Activated T-cell treated with anti-CD3 and anti-CD28 coated beads, Interleukin-2, amount 50 U/mL, for 48 hours (primary cell): ENCODE measurements around the gene FHAD1.
A peak's percentile ranks its signal among the peaks of the same experiment; 100 is the strongest.
"Not testable (repeated sequence)": the region's sequence is repeated elsewhere in the genome, so short reads cannot be mapped to it uniquely, and the experiment has no call there.

Experiments
- DNase-seq, 2 experiments: peaks; one replicate each; pipeline ENCODE4 v3.0.0-alpha.2; 2020

FHAD1 gene

DNA sequence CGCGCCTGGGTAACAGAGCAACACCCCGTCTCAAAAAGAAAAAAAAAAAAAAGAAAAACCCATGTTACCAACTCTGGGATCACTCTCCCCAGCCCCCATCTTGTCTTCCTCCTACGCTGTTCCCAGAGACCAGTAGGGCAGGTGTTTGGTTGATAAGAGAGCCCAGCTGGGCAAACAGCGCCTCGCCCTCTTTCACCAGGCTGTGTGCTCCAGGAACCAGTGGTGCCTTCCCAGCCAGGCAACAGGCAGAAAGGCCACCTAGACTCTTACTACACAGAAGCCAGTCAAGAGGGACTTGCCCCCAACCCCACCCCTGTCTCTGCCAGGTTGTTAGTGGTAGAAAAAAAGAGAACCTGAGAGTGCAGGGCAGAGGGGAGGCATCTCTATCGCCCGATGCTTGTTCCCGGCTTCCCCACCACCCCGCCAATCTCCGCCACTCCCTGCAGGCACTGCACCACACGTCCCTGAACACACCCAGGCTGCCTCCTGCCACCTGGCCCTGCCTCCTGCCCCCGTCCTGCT, 177.2 kb downstream of the FHAD1 start:
- no peak for DNase-seq

DNA sequence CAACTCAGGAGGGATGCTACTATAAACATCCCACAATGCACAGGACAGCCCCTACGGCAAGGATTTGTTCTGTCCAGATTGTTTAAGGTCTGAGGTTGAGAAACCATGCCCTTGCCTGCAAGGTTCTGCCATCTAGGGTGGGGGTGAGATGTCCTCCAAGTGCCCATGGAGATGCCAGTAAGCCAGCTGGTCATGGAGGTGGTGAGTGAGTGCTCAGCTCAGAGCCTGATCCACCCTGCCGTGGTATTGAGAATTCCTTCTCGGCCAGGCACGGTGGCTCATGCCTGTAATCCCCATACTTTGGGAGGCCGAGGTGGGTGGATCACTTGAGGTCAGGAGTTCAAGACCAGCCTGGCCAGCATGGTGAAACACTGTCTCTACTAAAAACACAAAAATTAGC, 178.0 kb downstream of the FHAD1 start:
- DNase-seq: no peak

DNA sequence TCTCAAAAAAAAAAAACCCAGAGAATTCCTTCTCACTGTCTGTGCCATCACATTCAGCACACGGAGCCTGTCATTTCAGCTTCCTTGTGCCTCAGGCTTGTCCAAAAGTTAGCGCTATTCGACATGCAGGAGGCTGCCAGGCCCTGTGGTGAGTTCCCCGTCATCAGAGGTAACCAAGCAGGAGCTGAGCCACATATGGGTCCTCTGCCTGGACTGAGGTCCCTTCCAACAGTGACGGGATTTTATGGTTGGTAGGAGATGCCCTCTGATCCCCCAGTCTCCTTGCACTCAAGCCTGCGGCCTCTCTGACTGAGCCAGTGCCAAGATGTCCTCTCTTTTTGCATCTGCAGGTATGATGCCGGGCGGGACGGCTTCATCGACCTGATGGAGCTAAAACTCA, 178.5 kb downstream of the FHAD1 start:
- DNase-seq: no peak

DNA sequence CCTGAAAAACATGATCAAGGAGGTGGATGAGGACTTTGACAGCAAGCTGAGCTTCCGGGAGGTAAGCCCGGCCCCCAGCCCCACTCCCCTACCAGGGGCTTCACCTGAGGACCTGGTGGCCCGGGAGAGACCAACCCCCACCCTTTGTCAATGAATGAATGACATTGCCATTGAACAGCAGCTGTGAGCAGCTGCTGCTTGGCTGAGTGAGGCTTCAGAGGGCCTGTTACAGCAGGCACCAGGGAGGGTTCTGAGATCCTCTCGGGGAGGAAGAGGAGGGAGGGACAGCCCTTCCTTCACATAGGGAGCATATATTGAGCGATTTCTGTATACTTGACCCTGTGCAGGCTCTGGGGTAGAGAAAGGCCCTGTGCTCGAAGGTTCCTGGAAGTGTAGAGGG, 178.9 kb downstream of the FHAD1 start:
- no peak for DNase-seq

DNA sequence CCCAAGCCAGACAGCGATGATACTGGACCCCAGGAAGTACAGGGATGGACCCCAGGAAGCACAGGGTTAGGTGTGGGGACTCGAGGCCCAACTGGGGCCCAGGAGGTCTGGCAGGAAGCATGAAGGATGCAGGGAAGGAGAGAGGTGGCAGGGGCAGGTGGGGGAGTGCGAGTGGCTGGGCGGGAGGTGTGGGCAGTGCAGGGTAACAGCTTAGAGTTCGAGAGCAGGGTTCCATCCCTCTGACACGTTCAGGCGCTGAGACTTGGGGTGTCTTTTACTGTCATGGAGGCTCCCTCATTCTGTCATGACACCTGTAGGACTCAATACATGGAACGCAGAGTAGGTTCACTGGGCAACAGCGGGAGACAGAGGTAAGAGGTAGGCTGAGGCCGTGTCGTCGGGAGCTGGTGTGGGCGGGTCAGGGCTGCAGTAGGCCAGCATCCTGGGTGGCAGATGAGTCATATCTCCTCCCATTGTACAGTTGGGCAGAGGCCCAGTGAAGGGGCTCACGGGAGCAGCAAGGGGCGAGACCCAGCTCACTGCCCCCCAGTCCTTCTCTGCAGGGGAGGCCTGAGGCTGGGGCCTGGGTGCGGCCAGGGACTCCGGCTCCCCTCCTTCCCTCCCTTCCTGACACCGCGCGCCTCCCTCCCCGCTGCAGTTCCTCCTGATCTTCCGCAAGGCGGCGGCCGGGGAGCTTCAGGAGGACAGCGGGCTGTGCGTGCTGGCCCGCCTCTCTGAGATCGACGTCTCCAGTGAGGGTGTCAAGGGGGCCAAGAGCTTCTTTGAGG, 179.7 kb downstream of the FHAD1 start:
- DNase-seq: no peak

DNA sequence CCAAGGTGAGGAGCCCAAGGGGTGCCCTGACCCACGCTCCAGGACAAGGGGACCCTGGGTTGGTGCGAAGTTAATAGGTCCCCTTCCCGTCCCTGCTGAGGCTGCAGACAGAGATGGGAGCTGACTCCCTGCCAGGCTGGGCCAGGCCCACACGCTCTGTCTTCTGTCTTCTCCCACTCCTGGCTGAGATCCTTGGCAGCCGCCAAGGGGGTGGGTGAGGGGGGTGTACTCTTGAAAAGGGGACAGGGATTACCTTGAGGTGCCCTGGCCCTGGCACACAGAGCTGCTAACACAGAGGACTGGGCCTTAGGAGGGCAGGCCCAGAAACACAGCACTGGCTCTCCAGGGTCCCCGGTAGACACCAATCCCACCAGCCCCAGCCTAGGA, 180.2 kb downstream of the FHAD1 start:
- DNase-seq: no peak

DNA sequence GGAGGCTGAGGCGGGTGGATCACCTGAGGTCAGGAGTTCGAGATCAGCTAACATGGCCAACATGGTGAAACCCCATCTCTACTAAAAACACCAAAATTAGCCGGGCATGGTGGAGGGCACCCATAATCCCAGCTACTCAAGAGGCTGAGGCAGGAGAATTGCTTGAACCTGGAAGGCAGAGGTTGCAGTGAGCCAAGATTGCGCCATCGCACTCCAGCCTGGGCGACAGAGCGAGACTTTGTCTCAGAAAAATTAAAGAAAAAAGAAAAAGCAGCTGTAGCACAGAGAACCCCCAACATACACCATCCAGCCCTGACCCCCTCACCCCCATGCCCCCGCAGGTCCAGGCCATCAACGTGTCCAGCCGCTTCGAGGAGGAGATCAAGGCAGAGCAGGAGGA, 181.2 kb downstream of the FHAD1 start:
- DNase-seq: not testable (repeated sequence)

DNA sequence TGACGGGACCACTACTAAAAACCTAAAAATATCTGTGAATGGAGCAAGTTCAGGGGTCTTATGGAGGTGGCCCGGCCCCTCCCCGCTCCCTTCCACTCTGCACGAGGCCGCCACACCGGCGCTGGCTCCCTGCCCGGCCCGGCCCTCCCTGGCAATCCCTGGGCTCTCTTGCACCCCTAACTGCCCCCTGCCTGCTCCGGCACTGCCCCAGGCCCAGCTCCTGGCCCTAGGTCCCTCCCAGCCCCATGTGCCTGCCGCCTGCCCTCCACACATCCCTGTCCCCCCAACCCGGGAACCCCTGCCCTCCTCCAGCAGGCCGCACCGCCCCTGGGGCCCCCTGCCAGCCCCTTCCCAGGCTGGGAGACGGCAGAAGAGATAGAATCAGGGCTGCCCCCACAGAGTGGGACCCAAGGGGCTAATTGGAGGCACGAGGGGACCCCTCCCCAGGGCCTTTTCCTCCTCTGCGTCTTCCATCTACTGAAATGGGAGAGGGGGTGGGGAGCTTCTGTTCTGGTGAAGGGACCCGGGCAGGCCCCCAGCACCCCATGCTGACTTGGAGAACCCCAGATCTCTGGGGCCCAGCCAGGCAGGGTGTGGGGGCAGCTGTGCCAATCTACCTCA, 181.9 kb downstream of the FHAD1 start:
- DNase-seq: no peak

DNA sequence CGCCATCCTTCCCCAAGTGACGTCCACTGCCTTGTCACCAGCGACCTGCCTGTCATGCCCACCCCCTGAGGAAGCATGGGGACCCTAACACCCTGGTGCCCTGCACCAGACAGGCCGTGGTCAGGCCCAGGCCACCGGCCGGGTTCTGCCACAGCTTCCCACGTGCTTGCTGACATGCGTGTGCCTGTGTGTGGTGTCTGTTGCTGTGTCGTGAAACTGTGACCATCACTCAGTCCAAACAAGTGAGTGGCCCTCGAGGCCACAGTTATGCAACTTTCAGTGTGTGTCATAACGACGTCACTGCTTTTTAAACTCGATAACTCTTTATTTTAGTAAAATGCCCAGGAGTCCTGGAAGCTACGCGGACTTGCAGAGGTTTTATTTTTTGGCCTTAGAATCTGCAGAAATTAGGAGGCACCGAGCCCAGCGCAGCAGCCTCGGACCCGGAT, 182.7 kb downstream of the FHAD1 start:
- no peak for DNase-seq

DNA sequence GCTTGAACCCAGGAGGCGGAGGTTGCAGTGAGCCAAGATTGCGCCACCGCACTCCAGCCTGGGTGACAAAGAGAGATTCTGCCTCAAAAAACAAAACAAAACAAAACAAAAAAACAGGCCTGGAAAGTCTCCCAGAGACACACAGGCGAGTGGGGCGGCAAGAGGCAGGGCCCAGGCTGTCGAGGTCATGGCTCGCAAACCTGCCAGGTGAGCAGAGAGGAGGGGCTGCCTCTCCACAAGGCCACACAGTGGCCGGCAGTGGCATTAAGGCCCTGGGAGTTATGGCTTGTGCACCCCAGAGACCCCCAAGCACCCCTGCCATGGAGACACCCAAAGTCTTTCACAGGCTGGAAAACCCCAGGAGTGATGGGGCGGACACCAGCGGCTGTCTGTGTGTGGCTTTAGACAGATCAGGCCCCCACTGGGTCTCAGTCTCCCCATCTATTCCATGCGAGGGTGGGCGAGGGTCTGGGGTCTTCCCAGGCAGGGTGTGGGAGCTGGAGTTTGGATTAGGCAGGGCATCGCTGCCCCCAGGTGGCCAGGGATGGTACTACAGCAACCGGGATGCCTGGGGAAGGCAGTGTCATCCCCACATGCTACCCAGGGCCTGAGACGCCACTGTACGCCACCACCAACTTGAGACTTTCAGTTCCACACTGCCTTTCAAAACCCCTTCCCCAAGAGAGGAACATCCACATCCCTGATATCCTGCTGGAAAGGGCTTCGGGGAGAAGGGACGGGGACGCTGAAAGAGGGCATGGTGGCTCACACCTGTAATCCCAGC, 184.0 kb downstream of the FHAD1 start:
- peak; percentile 84 to 86 for DNase-seq

DNA sequence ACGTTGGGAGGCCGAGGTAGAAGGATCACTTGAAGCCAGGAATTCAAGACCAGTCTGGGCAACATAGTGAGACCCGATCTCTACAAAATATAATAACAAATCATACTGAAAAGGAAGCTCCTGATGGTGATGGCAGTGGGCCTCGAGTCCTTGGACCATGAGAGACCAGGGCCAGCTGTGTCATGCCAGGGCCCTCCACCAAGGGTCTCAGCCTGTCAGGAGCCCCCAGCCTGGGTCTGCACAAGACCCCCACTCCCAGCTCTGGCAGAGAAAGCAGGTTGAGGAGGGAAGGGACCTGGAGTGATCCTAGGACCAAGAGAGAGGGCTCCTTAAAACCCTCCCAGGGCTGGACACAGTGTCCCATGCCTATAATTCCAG, 184.5 kb downstream of the FHAD1 start:
- DNase-seq: no peak

DNA sequence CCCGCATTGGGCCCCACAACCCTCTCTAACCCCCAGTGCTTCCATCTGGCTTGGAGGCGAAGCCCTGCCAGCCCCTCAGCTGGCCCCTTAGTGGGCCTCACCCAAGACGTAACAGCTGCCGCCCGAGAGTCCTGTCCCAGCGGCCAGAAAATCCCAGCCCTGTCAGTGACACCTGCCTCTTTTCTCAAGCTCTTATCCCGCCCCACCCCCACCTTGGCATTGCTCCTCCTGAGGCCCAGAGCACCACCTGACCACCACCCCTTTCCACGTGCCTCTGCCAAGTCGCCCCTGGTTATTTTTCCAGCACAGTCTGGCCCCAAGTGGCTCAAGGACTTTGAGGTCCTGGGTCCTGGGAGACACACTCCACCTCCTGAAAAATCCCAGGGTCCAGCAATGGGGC, 185.3 kb downstream of the FHAD1 start:
- no peak for DNase-seq

DNA sequence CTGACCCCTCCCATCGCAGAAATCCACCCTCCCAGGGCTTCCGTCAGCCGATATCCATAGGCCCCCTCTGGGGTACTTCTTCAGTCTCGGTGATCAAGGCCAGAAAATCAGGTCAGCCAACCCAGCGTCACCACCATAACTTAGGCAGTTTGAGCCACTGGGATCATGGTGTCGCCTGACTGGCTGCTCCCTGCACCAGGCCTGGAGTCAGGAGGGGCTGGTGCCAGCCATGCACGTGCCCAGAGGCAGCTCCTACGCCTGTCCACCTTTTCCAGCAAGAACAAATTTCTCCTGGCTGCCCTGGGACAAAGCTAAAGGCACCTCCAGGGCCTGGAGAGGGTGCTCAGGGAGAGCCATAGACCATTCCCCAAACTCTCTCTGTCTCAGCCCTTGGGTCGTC, 186.4 kb downstream of the FHAD1 start:
- no peak for DNase-seq

DNA sequence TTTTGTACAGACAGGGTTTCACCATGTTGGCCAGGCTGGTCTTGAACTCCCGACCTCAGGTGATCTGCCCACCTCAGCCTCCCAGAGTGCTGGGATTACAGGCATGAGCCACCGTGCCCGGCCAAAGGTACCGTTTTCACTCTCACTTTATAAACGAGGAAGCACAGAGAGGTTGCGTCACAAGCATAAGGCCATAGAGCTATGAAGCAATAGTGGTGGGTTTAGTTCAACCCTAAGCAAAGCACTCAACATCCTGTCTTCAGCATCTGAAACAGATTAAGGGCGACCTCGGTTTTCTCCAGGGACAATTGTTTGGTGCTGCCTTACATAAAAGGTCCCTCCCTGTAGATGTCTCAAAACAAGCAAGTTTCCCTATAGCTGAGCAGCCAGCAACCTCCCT, 187.7 kb downstream of the FHAD1 start:
- not testable (repeated sequence) for DNase-seq

DNA sequence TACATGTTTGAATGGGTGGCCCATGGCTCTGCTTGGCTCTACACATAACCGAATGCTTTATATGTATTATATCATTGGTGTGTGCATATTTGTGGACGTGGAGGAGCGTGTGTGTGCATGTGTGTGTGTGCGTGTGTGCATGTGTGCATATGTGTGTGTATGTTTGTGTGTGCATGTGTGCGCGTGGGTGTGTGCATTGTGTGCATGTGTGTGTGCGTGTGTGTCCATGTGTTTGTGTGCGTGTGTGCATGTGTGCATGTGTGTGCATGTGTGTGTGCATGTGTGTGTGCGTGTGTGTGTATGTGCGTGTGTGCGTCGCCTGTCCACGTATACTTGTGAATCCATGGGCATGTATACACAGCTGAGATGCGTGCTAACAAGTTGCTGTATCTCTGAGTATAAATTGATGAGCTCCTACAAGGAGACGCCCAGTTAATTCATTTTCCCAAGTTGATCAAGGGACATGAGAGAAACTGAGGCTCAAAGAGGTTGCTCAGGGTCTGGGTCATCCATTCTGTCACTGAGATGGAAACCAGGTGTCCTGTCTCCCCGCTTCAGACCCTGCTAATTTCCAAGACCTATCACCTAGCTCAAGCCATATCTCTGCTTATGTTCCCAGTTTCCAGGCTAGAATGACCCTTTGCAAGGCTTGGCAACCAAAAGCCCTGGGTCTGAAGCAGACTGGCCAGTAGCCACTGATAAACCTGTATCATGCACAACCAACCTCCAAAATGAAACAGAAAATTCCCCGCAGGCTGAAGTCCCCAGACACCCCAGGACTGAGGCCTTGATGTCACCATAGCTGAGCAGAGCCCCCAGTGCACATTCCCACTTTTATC, 188.4 kb downstream of the FHAD1 start:
- DNase-seq: no peak

DNA sequence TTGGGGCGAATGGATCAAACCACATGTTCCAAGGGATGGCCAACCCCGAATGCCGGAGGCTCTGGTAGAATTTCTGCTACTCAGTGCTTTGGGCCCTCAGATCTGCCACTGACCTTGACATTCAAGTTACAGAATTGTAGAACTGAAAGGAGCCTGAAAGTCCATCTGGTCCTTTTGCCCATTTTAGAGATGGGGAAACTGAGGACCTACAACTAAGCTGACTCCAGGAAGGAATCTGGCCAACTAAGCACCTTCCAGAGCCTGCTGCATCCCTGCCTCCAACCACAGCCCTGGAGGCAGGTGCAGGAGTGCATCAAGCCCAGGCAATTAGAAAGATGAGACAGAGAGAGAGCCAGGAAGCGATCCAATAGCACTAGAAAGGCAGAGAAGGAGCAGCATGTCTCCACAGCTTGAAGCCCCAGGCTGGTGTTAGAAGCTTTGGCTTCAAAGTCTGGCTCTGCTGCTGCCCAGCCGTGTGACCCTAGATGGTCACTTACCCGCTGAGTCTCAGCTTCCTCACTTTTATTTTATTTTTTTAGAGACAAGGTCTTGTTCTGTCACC, 189.9 kb downstream of the FHAD1 start:
- DNase-seq: no peak

DNA sequence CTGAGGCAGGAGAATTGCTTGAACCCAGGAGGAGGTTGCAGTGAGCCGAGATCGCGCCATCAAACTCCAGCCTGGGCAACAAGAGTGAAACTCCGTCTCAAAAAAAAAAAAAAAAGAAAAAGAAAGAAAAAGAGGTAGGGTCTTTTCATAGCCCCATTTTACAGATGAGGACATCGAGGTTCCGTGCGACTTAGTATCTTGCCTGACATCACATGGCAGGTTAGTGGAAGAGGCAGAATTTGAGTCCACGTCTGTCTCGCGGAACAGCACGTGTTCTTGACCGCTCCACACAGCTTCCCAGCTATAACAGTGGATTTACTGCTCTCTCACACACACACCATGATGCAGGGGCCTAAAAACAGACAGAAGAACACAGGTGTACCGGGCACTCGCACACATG, 192.3 kb downstream of the FHAD1 start:
- no peak for DNase-seq

DNA sequence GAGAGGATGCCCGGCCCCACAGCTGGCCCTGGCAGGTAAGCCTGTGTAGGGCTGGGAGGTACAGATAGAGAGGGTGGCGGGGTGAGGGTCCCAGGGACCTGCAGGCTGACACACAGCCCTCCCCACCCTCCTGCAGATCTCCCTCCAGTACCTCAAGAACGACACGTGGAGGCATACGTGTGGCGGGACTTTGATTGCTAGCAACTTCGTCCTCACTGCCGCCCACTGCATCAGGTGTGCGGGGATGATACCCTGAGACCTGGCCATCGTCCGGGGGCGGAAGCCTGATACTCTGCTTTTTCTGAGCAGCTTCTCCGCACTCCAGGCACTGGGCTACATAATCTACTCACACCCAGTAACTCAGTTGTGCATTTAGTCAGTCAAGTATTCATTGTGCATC, 193.3 kb downstream of the FHAD1 start:
- no peak for DNase-seq

DNA sequence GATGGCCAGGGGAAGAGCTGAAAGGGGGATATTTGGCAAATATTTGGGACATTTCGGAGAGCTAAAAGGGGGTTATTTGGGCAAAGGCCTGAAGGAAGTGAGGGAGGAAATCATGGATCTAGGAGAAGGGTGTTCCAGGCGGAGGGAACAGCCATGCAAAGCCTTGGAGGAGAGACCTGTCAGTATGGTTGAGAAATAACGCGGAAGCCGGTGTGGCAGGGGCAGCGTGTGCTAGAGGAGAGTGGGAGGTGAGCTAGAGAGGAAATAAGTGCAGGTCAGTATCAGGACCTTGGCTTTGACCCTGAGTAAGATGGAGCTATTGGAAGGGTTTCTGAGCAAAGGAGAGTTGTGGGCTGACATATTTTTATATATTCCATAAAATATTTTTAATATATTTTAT, 194.2 kb downstream of the FHAD1 start:
- no peak for DNase-seq

DNA sequence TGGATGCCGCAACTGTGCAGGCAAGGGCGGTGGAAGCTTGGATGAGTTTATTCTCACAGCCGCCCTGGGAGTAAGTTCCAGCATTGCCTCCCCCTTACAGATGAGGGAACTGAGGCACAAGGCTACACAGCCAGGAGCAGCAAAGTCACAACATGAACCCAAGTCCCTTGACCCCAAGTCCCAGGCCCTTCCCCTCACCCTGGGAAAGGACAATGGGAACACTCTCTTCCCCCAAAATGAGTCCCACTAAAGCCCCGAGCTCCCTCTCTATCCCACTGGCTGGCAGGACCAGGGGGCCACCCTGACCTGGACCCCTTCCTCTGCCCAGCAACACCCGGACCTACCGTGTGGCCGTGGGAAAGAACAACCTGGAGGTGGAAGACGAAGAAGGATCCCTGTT, 195.1 kb downstream of the FHAD1 start:
- no peak for DNase-seq

DNA sequence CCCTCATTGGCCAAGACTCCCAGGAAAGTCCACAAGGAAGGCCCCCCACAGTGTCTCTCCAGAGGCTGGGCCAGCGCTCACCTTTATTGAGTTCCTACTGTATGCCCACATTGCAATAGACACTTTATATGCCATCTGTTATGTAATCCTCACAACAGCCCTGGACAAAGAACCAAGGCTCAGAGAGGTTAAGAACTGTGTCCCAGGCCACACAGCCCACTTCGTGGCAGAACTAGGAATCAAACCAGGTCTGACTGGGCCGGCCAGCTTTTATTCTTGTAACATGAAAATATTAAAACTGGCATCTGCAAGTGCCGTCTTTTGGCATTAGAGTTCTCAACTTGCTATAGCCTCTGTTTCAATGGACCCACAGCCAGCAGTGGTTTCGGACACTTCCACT, 195.7 kb downstream of the FHAD1 start:
- no peak for DNase-seq

DNA sequence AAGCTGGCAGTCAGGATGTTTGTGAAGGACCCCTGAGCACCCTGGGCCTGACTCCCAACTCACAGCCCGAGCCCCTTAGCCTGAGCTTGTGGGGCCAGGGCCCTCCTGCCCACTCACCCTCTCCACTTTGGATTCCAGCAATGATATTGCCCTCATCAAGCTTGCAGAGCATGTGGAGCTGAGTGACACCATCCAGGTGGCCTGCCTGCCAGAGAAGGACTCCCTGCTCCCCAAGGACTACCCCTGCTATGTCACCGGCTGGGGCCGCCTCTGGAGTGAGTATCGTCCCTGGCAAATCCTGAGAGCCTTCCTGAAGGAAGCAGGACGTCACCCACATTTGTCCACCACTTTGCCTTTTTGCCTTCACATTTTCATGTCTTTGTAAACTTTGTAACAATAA, 196.3 kb downstream of the FHAD1 start:
- DNase-seq: no peak
